CD4-positive, alpha-beta memory T cell (primary cell): Measurements from ENCODE around the gene SRSF10. TPM values are rescaled to one million over a fixed set of nuclear protein-coding genes. Genes with fewer than 3 reads are reported as not detected.

Experiments
- CTCF ChIA-PET: fragments of 350-600 bp; sonication (Branson Sonifier 250); formaldehyde crosslinking; loops from one replicate; lab custom pipeline; 2021; ENCODE audit warnings: inconsistent platforms; ENCODE audit not compliant: partially characterized antibody; lab: Charles Lee
- POLR2A ChIA-PET: fragments of 350-600 bp; sonication (Branson Sonifier 250); formaldehyde crosslinking; loops from one replicate; lab custom pipeline; 2021; ENCODE audit not compliant: partially characterized antibody; lab: Charles Lee
- DNase-seq, 5 donors: peaks; one replicate each; pipeline versions ENCODE4 v3.0.0 to v3.0.0-alpha.2; 2020 to 2022; ENCODE audit warnings: mixed read lengths in 1 of 5
- H3K27ac ChIP-seq: one replicate; pipeline ENCODE4 v1.7.0; 2013; ENCODE audit warnings: low read depth, low read length
- H3K27me3 ChIP-seq: 2 replicates; pipeline ENCODE4 v1.7.0; 2013; ENCODE audit warnings: mild to moderate bottlenecking, low read length, moderate library complexity; ENCODE audit not compliant: insufficient read depth
- H3K36me3 ChIP-seq: 2 replicates; pipeline ENCODE4 v1.7.0; 2013; ENCODE audit warnings: mild to moderate bottlenecking, low read length, moderate library complexity; ENCODE audit not compliant: insufficient read depth
- H3K4me1 ChIP-seq: 2 replicates; pipeline ENCODE4 v1.7.0; 2013; ENCODE audit warnings: mild to moderate bottlenecking, low read length, moderate library complexity; ENCODE audit not compliant: insufficient read depth
- H3K4me3 ChIP-seq, 2 donors: one replicate each; pipeline ENCODE4 v1.7.0; 2013; ENCODE audit warnings: low read length in 2 of 2, mild to moderate bottlenecking in 1 of 2
- H3K9me3 ChIP-seq, 2 donors: one replicate each; pipeline ENCODE4 v1.7.0; 2013; ENCODE audit warnings: low read length in 2 of 2, control low read depth in 1 of 2; ENCODE audit not compliant: control insufficient read depth in 1 of 2
- H3K27ac Mint-ChIP-seq, 7 donors: one replicate each; pipeline ENCODE4 v1.8.0; 2020 to 2021; ENCODE audit warnings: mixed read lengths in 7 of 7, mild to moderate bottlenecking in 6 of 7, inconsistent platforms in 3 of 7, moderate library complexity in 3 of 7
- H3K27me3 Mint-ChIP-seq, 2 donors: one replicate each; pipeline ENCODE4 v1.8.0; 2020 to 2021; ENCODE audit warnings: mixed read lengths in 2 of 2
- H3K36me3 Mint-ChIP-seq, 2 donors: one replicate each; pipeline ENCODE4 v1.8.0; 2020 to 2021; ENCODE audit warnings: mixed read lengths in 2 of 2, inconsistent platforms in 1 of 2, mild to moderate bottlenecking in 1 of 2
- H3K4me1 Mint-ChIP-seq, 4 donors: one replicate each; pipeline ENCODE4 v1.8.0; 2020 to 2021; ENCODE audit warnings: mixed read lengths in 4 of 4, mild to moderate bottlenecking in 1 of 4
- H3K4me3 Mint-ChIP-seq, 8 donors: one replicate each; pipeline ENCODE4 v1.8.0; 2020 to 2021; ENCODE audit warnings: mixed read lengths in 8 of 8, mild to moderate bottlenecking in 7 of 8, moderate library complexity in 6 of 8, inconsistent platforms in 3 of 8
- H3K9me3 Mint-ChIP-seq, 8 donors: one replicate each; pipeline ENCODE4 v1.8.0; 2020 to 2021; ENCODE audit warnings: mixed read lengths in 8 of 8, mild to moderate bottlenecking in 5 of 8, inconsistent platforms in 3 of 8, moderate library complexity in 1 of 8
- intact Hi-C: fragments of 100-400 bp; cut with micrococcal nuclease; formaldehyde crosslinking; loops from one replicate; pipeline ENCODE4 v1.15.1; 2023
- microRNA-seq: library from miRNA; unstranded; fragments of <30 nt; microRNA quantifications from one replicate; pipeline ENCODE4 v1.2.0, GENCODE V29; 2021; ENCODE audit warnings: borderline replicate concordance, borderline number of aligned reads, borderline microRNAs expressed, mixed read lengths
- polyA plus RNA-seq, 2 donors: library from polyadenylated mRNA; unstranded; fragments of 300-500 nt; fragmentation: Illumina TruSeq; gene quantifications; one replicate each; pipeline ENCODE4 v1.2.3, GENCODE V29; 2021
- total RNA-seq, 2 experiments: library from RNA; stranded (reverse); gene quantifications; one replicate each; pipeline ENCODE4 v1.2.3, GENCODE V29; 2021

The SRSF10 gene
- total and polyA plus RNA-seq, 4 experiments from 2014 or later: 109 to 169 (median 137) TPM

GRCh38 chr1:23922321-23922943 lies 57.7 kb downstream of the SRSF10 start:
- POLR2A ChIA-PET: no interaction called here
- Mint-ChIP-seq H3K36me3 (no peaks in the 10 kb centered on the region), H3K4me1 (peaks cover 0 to 4% (median under 1%) of the 10 kb centered on the region in 4 donors), H3K9me3 (no peaks in the 10 kb centered on the region), H3K27me3 (peaks cover 0 to 1% of the 10 kb centered on the region in 2 donors), H3K27ac (no peak overlapping the region), H3K4me3 (no peak overlapping the region)
- CTCF ChIA-PET: no interaction called here
- H3K4me1 ChIP-seq: no peaks in the 10 kb centered on the region
- no peaks in the 10 kb centered on the region for H3K36me3 ChIP-seq
- no peak overlapping the region for H3K27ac ChIP-seq
- DNase-seq: no peak
- H3K27me3 ChIP-seq: no peaks in the 10 kb centered on the region
- no peak overlapping the region for H3K4me3 ChIP-seq
- H3K9me3 ChIP-seq: no peaks in the 10 kb centered on the region
- intact Hi-C loops: no loop called here

DNA sequence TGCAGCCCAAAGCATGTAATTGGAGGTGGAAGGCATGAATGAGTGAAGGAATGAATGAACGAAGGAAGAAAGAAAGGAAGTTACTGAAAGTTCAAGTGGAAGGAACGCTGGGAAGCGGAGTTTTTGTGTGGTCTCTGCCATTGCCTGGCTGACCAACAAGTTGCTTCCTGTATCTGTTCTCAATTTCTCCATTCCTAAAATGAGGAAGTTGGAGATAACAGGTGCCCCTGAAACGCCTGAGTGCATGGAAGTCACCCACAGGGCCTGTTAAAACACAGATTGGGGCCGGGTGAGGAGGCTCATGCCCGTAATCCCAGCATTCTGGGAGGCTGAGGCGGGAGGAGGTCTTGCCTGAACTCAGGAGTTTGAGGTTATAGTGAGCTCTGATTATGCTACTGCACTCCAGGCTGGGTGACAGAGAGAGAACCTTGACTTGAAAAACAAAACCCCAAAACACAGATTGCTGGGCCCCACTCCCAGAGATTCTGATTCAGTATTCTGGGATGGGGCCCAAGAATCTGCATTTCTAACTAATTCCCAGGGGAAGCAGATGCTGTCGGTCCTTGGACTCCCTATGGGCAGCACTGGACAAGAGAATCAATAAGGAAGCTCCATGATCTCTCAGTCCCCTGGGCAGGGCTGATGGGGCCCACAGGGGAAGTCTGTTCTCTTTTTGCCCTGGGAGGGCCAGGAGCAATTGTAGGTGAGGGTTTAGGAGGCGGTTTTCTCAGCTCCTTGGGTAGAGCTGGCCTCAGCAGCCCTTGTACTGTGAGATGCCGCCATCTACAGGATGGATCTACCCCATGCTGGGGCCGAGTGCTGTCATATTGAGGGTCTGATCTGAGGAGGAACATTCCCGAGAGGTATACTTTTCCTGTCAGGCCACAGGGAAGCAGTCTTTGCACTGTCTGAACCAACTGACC lies 63.7 kb downstream of the SRSF10 start:
- Mint-ChIP-seq H3K4me1 (peaks cover 6 to 26% (median 16%) of the 10 kb centered on the region in 4 donors), H3K9me3 (no peaks in the 10 kb centered on the region), H3K27ac (peak overlapping the region in 1 of 7 donors; percentile 53), H3K4me3 (no peak overlapping the region), H3K27me3 (peaks cover 0 to 1% of the 10 kb centered on the region in 2 donors), H3K36me3 (no peaks in the 10 kb centered on the region)
- no peaks in the 10 kb centered on the region for H3K9me3 ChIP-seq
- POLR2A ChIA-PET: interaction anchor here (0.7 to 1.0 kb wide), 2 partner anchors 106 to 145 kb away, joined by 3 to 4 read pairs; no protein-coding TSS in a partner anchor
- no peaks in the 10 kb centered on the region for H3K27me3 ChIP-seq
- no peak overlapping the region for H3K27ac ChIP-seq
- H3K36me3 ChIP-seq: no peaks in the 10 kb centered on the region
- H3K4me1 ChIP-seq: peaks cover 17% of the 10 kb centered on the region
- intact Hi-C loops: loop anchor here (1.0 kb wide), 2 partner anchors 107 to 144 kb away; no protein-coding TSS in a partner anchor
- peak; percentile 14 to 46 (median 22) for DNase-seq
- no peak overlapping the region for H3K4me3 ChIP-seq
- CTCF ChIA-PET: interaction anchor here (1.2 to 2.0 kb wide), 4 partner anchors 105 to 145 kb away, joined by 3 to 14 read pairs (median 8); no protein-coding TSS in a partner anchor

- DNase-seq: no peak
- Mint-ChIP-seq H3K4me3 (no peak overlapping the region), H3K9me3 (no peaks in the 10 kb centered on the region), H3K36me3 (no peaks in the 10 kb centered on the region), H3K4me1 (peaks cover 11 to 32% (median 20%) of the 10 kb centered on the region in 4 donors), H3K27me3 (peaks cover 1 to 3% of the 10 kb centered on the region in 2 donors), H3K27ac (no peak overlapping the region)
- ChIA-PET CTCF (interaction anchor here (1.2 to 2.0 kb wide), 2 partner anchors 106 to 141 kb away, joined by 3 to 10 read pairs; no protein-coding TSS in a partner anchor), POLR2A (no interaction called here)
- no peak overlapping the region for H3K4me3 ChIP-seq
- no peaks in the 10 kb centered on the region for H3K27me3 ChIP-seq
- no peaks in the 10 kb centered on the region for H3K36me3 ChIP-seq
- no peaks in the 10 kb centered on the region for H3K9me3 ChIP-seq
- H3K27ac ChIP-seq: no peak overlapping the region
- intact Hi-C loops: no loop called here
- H3K4me1 ChIP-seq: peaks cover 17% of the 10 kb centered on the region
Observed at GRCh38 chr1:23915466-23915865, 64.7 kb downstream of the SRSF10 start.

GRCh38 chr1:23914921-23915320 lies 65.2 kb downstream of the SRSF10 start:
- Mint-ChIP-seq H3K27me3 (peaks cover 1 to 5% of the 10 kb centered on the region in 2 donors), H3K36me3 (no peaks in the 10 kb centered on the region), H3K27ac (peak overlapping the region in 1 of 7 donors; percentile 53), H3K4me3 (no peak overlapping the region), H3K4me1 (peaks cover 13 to 32% (median 23%) of the 10 kb centered on the region in 4 donors), H3K9me3 (no peaks in the 10 kb centered on the region)
- Histone ChIP-seq H3K27ac (no peak overlapping the region), H3K27me3 (no peaks in the 10 kb centered on the region), H3K4me1 (peaks cover 17% of the 10 kb centered on the region), H3K4me3 (no peak overlapping the region), H3K9me3 (no peaks in the 10 kb centered on the region), H3K36me3 (no peaks in the 10 kb centered on the region)
- intact Hi-C loops: no loop called here
- DNase-seq: no peak
- CTCF ChIA-PET: no interaction called here
- POLR2A ChIA-PET: no interaction called here

Small RNAs within 50 kb of the gene (microRNA-seq; reads per million reads assigned to microRNA genes)
- not detected for gene MIR378F

Other genes with a start within 250 kb of the SRSF10 start
- 10 to 100 TPM; 28.3 to 31.7 TPM for gene ELOA, start 236.9 kb downstream of the SRSF10 start, total RNA-seq
- 10 to 100 TPM; 17.1 to 32.4 TPM for gene ELOA, start 236.9 kb downstream of the SRSF10 start, polyA plus RNA-seq
- gene PITHD1, start 201.9 kb downstream of the SRSF10 start, total RNA-seq: 10 to 100 TPM; 78.3 to 82.1 TPM
- 10 to 100 TPM; 65.3 to 82.2 TPM for gene PITHD1, start 201.9 kb downstream of the SRSF10 start, polyA plus RNA-seq
- gene LYPLA2, start 189.2 kb downstream of the SRSF10 start, total RNA-seq: 10 to 100 TPM; 52.6 to 55.8 TPM
- 100 to 1,000 TPM; 110 to 151 TPM for gene LYPLA2, start 189.2 kb downstream of the SRSF10 start, polyA plus RNA-seq
- 10 to 100 TPM; 11.2 to 12.0 TPM for gene GALE, start 179.6 kb downstream of the SRSF10 start, total RNA-seq
- 10 to 100 TPM; 13.8 to 15.9 TPM for gene GALE, start 179.6 kb downstream of the SRSF10 start, polyA plus RNA-seq
- 10 to 100 TPM; 36.3 to 38.5 TPM for gene HMGCL, start 154.9 kb downstream of the SRSF10 start, total RNA-seq
- gene HMGCL, start 154.9 kb downstream of the SRSF10 start, polyA plus RNA-seq: 10 to 100 TPM; 27.8 to 32.3 TPM
- 10 to 100 TPM; 32.7 to 35.0 TPM for gene FUCA1, start 112.0 kb downstream of the SRSF10 start, total RNA-seq
- gene FUCA1, start 112.0 kb downstream of the SRSF10 start, polyA plus RNA-seq: 10 to 100 TPM; 15.8 to 17.3 TPM
- not detected for gene CNR2, start 67.0 kb downstream of the SRSF10 start, total RNA-seq
- under 1 TPM in 1 of 2 donors, not detected in 1; 0.36 TPM for gene CNR2, start 67.0 kb downstream of the SRSF10 start, polyA plus RNA-seq
- gene PNRC2, start 20.5 kb downstream of the SRSF10 start, total RNA-seq: 100 to 1,000 TPM; 156 to 160 TPM
- 100 to 1,000 TPM; 127 to 140 TPM for gene PNRC2, start 20.5 kb downstream of the SRSF10 start, polyA plus RNA-seq
- gene MYOM3, start 131.8 kb upstream of the SRSF10 start, total RNA-seq: not detected
- not detected for gene MYOM3, start 131.8 kb upstream of the SRSF10 start, polyA plus RNA-seq
- not detected for gene IL22RA1, start 162.8 kb upstream of the SRSF10 start, total RNA-seq
- gene IL22RA1, start 162.8 kb upstream of the SRSF10 start, polyA plus RNA-seq: not detected
- gene IFNLR1, start 207.0 kb upstream of the SRSF10 start, total RNA-seq: 1 to 10 TPM; 3.0 to 4.5 TPM
- 1 to 10 TPM in 1 of 2 donors, under 1 TPM in 1; 0.88 to 1.1 TPM for gene IFNLR1, start 207.0 kb upstream of the SRSF10 start, polyA plus RNA-seq